Measurements from ENCODE around the gene KCNA2. TPM values are rescaled to one million over a fixed set of nuclear protein-coding genes. Genes with fewer than 3 reads are reported as not detected.

The KCNA2 gene
- polyA plus RNA-seq, 3 donors = not detected

GRCh38 chr1:110559157-110559556 is 47.0 kb downstream of the KCNA2 start:
- WGBS (ENCODE audit: insufficient coverage) = 70% methylated on average over 3 of the region's 4 CpGs
- DNase-seq = no peak
- peaks cover 0 to 4% of the 10 kb centered on the region in 2 donors for H3K4me1 ChIP-seq (ENCODE audit: control insufficient read depth in 1 of 2, insufficient read depth in 2 of 2, low read length in 2 of 2)
- no peaks in the 10 kb centered on the region for H4K20me1 ChIP-seq (ENCODE audit: insufficient read depth, low read length)
- no peak overlapping the region for H2AFZ ChIP-seq (ENCODE audit: insufficient read depth, low read depth, low read length, poor library complexity, severe bottlenecking)
- Mint-ChIP-seq H3K4me1 (no peaks in the 10 kb centered on the region), H3K36me3 (no peaks in the 10 kb centered on the region), H3K27ac (no peak overlapping the region), H3K4me3 (peak overlapping the region in 1 of 2 donors; percentile 31), H3K9me3 (peaks cover 0 to 2% (median 0%) of the 10 kb centered on the region in 7 donors), H3K27me3 (ENCODE audit: low read depth in 3 of 3) (peaks cover 32 to 58% (median 49%) of the 10 kb centered on the region in 3 donors)
- no peaks in the 10 kb centered on the region for H3K36me3 ChIP-seq (replicated peaks in 1 of 2; ENCODE audit: control insufficient read depth in 1 of 2, insufficient read depth in 2 of 2, low read length in 2 of 2)
- TF ChIP-seq CTCF (IDR thresholded peaks at IDR 0.05) = no peak
- no peak overlapping the region for H3K4me2 ChIP-seq (replicated peaks; ENCODE audit: extremely low read depth, low read length, poor library complexity, severe bottlenecking)
- no peak overlapping the region for H3K4me3 ChIP-seq (replicated peaks in 1 of 3; ENCODE audit: low read depth in 2 of 3, low read length in 3 of 3)
- H3K27ac ChIP-seq (ENCODE audit: low read depth in 1 of 2, low read length in 2 of 2) = no peak overlapping the region
- peaks cover 19 to 43% of the 10 kb centered on the region in 2 donors for H3K27me3 ChIP-seq (ENCODE audit: control insufficient read depth in 2 of 2, insufficient read depth in 2 of 2, low read length in 2 of 2)
- no peak overlapping the region for H3K9ac ChIP-seq (ENCODE audit: insufficient read depth, low read length, poor library complexity, severe bottlenecking)
- peaks cover 0 to 7% of the 10 kb centered on the region in 2 donors for H3K9me3 ChIP-seq (replicated peaks in 1 of 2; ENCODE audit: control insufficient read depth in 1 of 2, insufficient read depth in 1 of 2, low read length in 2 of 2)
- H3K79me2 ChIP-seq (ENCODE audit: insufficient read depth, low read length) = no peaks in the 10 kb centered on the region
- intact Hi-C loops (cut with micrococcal nuclease) = no loop called here

GRCh38 chr1:110557481-110557880 is 48.7 kb downstream of the KCNA2 start:
- no peak for DNase-seq
- peaks cover 43 to 62% (median 54%) of the 10 kb centered on the region in 3 donors for H3K27me3 Mint-ChIP-seq (ENCODE audit: low read depth in 3 of 3)
- no peak overlapping the region for H3K4me3 ChIP-seq (replicated peaks in 1 of 3; ENCODE audit: low read depth in 2 of 3, low read length in 3 of 3)
- no peak overlapping the region for H3K9ac ChIP-seq (ENCODE audit: insufficient read depth, low read length, poor library complexity, severe bottlenecking)
- peaks cover 21 to 50% of the 10 kb centered on the region in 2 donors for H3K27me3 ChIP-seq (ENCODE audit: control insufficient read depth in 2 of 2, insufficient read depth in 2 of 2, low read length in 2 of 2)
- peak overlapping the region in 1 of 2 donors; percentile 3 for H3K4me3 Mint-ChIP-seq
- H3K36me3 ChIP-seq (replicated peaks in 1 of 2; ENCODE audit: control insufficient read depth in 1 of 2, insufficient read depth in 2 of 2, low read length in 2 of 2) = no peaks in the 10 kb centered on the region
- no peaks in the 10 kb centered on the region for H3K79me2 ChIP-seq (ENCODE audit: insufficient read depth, low read length)
- H3K27ac Mint-ChIP-seq = no peak overlapping the region
- no peak overlapping the region for H3K27ac ChIP-seq (ENCODE audit: low read depth in 1 of 2, low read length in 2 of 2)
- H3K36me3 Mint-ChIP-seq = no peaks in the 10 kb centered on the region
- no peaks in the 10 kb centered on the region for H4K20me1 ChIP-seq (ENCODE audit: insufficient read depth, low read length)
- peaks cover 0 to 4% of the 10 kb centered on the region in 2 donors for H3K4me1 ChIP-seq (ENCODE audit: control insufficient read depth in 1 of 2, insufficient read depth in 2 of 2, low read length in 2 of 2)
- peaks cover 0 to 7% of the 10 kb centered on the region in 2 donors for H3K9me3 ChIP-seq (replicated peaks in 1 of 2; ENCODE audit: control insufficient read depth in 1 of 2, insufficient read depth in 1 of 2, low read length in 2 of 2)
- H3K4me1 Mint-ChIP-seq = no peaks in the 10 kb centered on the region
- 94% methylated on average over 3 of the region's 3 CpGs for WGBS (ENCODE audit: insufficient coverage)
- intact Hi-C loops (cut with micrococcal nuclease) = no loop called here
- no peak for TF ChIP-seq CTCF (IDR thresholded peaks at IDR 0.05)
- no peak overlapping the region for H3K4me2 ChIP-seq (replicated peaks; ENCODE audit: extremely low read depth, low read length, poor library complexity, severe bottlenecking)
- H2AFZ ChIP-seq (ENCODE audit: insufficient read depth, low read depth, low read length, poor library complexity, severe bottlenecking) = no peak overlapping the region
- peaks cover 0 to 2% (median 0%) of the 10 kb centered on the region in 7 donors for H3K9me3 Mint-ChIP-seq

Data from CD14-positive monocyte (primary cell).